GM12874 (cell line): Measurements from ENCODE around the gene MRPL21.

Source experiments
- CTCF ChIP-seq: IDR thresholded peaks from 2 replicates; pipeline ENCODE4 v1.5.1; 2011; ENCODE audit warnings: low read depth, mild to moderate bottlenecking, control low read depth, low read length, moderate library complexity; ENCODE audit not compliant: insufficient read depth

MRPL21 gene

DNA sequence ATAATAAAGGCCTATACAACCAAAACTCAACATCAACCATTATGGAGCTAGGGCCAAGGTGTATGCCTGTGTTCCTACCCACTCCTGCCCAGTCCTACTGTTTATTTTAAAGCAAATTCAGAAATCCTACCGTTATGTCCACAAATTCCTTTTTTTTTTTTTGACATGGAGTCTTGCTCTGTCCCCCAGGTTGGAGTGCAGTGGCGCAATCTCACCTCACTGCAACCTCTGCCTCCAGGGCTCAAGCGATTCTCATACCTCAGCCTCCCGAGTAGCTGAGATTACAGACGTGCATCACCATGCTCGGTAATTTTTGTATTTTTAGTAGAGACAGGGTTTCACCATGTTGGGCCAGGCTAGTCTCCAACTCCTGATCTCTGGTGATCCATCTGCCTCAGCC lies 58.8 kb downstream of the MRPL21 start:
- TF ChIP-seq CTCF: no peak

- no peak for TF ChIP-seq CTCF
These were observed 59.3 kb downstream of the MRPL21 start for GRCh38 chr11:68844376-68844775.

DNA sequence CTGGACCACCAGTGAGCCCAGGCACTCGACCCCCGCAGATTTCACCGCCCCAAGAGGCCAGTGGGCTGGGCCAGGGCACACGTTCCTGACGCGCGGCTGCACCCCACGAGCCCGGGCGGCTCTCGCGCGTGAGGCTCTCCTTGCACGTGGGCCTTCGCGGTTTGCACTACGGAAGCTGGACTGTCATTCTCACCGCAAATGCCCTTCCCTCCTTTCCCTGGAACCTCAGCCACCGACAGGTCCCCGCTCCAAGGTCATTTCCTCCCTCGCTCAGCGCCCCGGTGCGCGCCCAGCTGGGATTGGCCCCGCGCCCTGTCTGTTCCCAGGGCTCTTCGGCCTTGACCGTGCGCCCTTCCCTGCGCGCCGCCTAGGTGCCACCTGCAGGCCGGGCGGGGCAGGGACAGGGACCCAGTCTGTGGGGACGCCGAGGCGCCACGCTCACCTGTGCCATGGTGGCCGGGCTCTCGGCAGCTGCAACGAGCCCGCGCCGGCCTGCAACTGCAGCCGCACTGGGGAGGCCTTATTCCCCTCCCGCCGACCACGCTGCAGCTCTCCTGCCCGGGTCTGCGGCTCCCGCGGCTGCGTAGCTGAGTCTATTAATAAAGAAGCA lies 59.8 kb downstream of the MRPL21 start:
- TF ChIP-seq CTCF: peak; percentile 80

DNA sequence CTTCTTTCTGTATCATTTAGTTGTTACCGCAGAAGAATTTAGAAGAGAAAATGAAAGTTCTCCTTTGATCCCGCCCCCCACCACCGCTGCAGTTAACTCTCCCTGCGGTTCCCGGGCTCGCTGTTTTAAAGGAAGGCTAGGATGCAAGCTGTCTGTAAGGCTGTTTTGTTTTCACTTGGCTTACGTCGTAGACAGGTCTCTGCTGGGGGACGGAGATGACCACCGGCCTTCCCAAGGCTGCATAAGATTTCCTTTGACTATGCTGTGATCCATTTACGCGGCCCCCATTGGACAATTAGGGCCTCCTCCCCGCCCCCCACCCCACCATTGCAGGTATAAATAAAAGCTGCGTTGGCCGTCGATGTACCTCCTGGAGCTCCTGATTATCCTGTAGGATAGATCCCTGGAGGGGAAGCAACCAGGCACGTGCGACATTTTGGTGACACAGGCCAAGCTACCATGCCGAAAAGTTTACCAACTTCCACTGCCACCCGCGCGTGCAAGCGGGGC lies 60.5 kb downstream of the MRPL21 start:
- no peak for TF ChIP-seq CTCF

DNA sequence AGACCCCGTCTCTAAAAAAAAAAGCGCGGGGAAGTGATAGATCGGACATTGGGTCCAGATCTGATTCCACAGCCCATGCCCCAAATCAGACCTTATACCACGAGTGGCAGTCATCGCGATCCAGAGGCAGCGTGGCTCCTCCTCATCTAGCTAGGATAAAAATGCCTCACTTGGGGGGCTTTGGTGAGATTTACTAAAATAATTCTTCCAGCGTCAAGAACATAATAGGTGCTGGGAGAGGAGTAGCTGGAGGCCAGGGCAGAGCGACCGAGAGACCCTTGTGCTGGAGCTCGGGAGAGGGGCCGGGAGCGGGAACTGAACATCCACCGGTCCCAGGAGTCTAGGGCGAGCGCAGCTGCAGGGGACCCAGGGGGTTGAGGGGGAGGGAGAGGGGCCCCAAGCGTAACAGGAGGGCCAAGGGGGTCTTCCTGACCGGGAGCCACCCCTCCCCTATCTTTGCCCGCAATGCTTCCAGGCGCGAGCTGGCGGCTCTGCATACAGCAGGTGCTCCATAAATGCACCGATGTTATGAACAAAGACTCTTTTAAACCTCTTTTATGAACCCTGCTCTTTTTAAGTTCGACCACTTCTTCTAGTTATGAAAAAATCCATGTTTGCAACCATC lies 61.1 kb downstream of the MRPL21 start:
- no peak for TF ChIP-seq CTCF

DNA sequence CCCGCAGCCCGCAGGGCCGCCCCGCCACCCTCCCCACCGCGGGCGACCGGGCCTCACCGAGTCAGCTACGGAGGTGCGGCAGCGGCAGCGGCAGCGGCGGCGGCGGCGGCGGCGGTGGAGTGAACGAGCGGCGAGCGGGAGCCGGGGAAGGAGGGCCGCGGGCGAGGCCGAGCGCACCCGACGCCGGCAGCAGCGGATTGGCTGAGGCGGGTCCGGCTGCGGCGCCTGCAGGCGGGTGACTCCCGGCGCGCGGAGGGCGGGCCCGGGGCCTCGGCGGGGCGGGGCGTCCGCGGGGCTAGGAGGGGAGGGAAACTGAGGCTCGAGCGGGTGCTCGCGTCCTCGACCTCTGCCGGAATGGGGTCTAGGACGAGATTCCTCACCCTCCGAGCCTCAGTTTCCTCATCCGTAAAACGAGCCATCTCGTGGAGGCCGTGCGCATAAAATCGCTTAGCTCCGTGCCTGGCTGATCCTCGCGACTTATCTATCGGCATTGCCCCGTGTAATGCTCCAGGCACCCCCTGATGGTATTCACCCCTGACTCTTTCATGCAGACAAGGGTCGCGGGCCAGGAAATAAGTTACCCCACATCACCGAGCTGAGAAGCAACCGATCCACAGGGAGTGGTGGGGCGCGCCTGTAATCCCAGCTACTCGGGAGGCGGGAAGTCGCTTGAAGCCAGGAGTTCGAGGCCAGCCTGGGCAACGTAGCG lies 61.8 kb downstream of the MRPL21 start, which contains the start of gene CPT1A:
CPT1A (minus strand) TSS at position 199 of the 709 bp plus-strand sequence. CDS start 26,442 bp downstream, outside the sequence.
- TF ChIP-seq CTCF: no peak
